Left cardiac atrium (tissue), 4 donors: ENCODE measurements around the gene PITPNM2. TPM values are rescaled to one million over a fixed set of nuclear protein-coding genes. Genes with fewer than 3 reads are reported as not detected.

Experiments
- ATAC-seq, 2 donors: fragments of 200-7000 bp; cut with Tn5 transposase; one replicate each; pipeline ENCODE4 v1.9.1; 2020; ENCODE audit warnings: mild to moderate bottlenecking in 2 of 2, moderate library complexity in 2 of 2
- DNase-seq: peaks from one replicate; pipeline ENCODE4 v3.0.0-alpha.2; 2020
- intact Hi-C, 2 donors: fragments of 100-400 bp; cut with DNase I; formaldehyde crosslinking; loops; one replicate each; pipeline versions ENCODE4 v1.14.1 to v1.15.1; 2022 to 2023
- total RNA-seq, 2 donors: library from RNA; stranded (reverse); fragmentation: NEBNext Ultra II Directional; extraction: Animal tissue kit (Norgen Biotek cat#: 25700); gene quantifications; one replicate each; pipeline ENCODE4 v1.2.1, GENCODE V29; 2021
- donor health status: DM: no; HTN: yes; CAD: no.
- donor health status: DM: no; HTN: yes; CAD: no; lungs with severe emphysema.
- donor health status: DM: yes; HTN: yes; CAD: no.
- donor health status: Dilated cardiomyopathy.

Gene PITPNM2
- total RNA-seq, 2 donors from 2014 or later = 13.1 to 22.2 TPM

- DNase-seq (peak; percentile 44), ATAC-seq (peak; percentile 62 to 74)
- intact Hi-C loops = loop anchor here in 1 of 2 donors (5.0 kb wide), 1 partner anchor 34 kb away; no protein-coding TSS in a partner anchor
Observed at GRCh38 chr12:123131291-123131832, 19.5 kb downstream of the PITPNM2 start.

GRCh38 chr12:123129621-123130020 is 21.3 kb downstream of the PITPNM2 start:
- intact Hi-C loops = loop anchor here in 1 of 2 donors (5.0 kb wide), 1 partner anchor 32 kb away; no protein-coding TSS in a partner anchor
- no peak for DNase-seq
- no peak for ATAC-seq

DNA sequence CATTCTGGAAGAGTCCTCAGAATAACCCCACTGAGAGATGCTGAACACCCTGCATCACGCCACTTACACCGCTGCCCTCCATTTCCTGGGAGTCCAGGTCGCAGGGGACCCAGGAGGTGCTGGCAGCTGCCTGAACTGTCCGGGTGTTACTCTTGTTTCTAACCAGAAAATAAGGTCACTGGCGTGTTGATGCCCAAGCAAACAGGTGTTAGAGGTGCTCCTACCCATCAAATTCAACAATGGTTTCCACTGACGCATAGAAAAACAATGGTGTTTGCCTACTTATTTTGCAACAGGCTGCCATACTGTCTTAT is 23.8 kb downstream of the PITPNM2 start:
- no peak for DNase-seq
- ATAC-seq = no peak
- intact Hi-C loops = no loop called here

- peak; percentile 82 to 98 for ATAC-seq
- DNase-seq = peak; percentile 71
- intact Hi-C loops = no loop called here
Observed at GRCh38 chr12:123126294-123127181, 24.4 kb downstream of the PITPNM2 start.

GRCh38 chr12:123122626-123123025 is 28.3 kb downstream of the PITPNM2 start:
- no peak for DNase-seq
- intact Hi-C loops = no loop called here
- no peak for ATAC-seq

DNA sequence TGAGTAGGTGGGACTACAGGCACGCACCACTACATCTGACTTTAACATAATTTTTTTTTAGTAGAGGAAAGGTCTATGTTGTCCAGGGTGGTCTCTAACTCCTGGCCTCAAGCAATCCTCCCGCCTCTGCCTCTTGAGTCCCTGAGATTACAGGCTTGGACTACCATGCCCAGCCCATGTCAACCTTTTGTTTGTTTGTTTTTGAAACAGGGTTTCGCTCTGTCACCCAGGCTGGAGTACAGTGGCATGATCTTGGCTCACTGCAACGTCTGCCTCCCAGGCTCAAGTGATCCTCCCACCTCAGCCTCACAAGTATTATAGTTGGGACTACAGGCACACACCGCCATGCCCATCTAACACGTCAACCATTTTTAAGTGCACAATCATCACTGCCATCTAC is 29.2 kb downstream of the PITPNM2 start:
- DNase-seq (no peak), ATAC-seq (no peak)
- intact Hi-C loops = no loop called here

DNA sequence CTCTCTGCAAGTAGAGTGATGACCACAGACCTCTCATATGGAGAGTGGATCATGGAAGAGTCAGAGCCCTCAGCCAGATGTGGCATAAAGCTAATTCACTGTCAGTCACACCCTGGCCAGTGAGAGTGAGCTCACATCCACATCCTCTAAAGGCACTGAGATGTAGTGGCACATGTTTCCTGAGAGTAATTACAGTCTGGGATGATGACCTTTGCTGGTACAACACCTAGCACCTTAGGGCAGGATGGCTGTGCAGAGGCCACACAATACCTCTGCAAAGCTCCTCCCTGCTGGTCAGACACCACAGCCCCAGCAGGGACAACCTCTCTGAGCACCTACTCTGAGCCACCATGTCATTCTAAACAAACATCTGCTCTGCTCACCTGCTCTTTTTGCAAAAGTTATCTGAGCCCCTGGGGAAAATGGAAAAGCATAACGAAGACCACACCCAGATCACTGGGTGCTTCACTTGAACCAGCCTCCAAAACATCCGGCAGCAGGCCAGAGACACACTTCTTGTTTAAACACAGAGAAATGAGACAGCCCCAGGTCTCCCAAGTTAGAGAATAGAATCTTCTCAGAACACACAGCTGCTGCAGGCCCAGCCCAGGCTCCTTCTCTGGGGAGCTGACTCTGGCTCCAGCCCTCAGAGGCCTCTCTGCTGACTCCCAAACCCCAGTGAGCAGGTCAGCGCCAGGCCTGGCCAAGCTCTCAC is 30.3 kb downstream of the PITPNM2 start:
- intact Hi-C loops = no loop called here

DNA sequence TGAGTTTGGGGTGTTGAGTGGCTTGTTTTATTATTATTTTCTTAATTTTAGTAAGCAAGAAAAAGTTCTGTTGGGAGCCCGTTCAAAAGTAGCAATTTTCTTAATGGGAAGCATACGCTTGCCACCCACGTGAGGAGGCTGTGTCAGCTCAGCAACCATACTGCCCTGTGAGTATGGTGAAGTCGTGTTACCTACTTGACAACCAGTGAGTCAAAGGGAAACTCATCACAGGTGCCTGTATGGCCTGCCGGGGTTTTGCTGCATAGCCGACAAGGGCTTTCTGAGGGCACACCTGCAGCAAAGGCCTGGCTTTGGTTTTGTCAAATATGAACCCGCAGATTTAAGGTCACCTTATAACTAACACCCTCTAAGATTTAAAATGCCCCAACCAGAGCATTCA is 31.1 kb downstream of the PITPNM2 start:
- no peak for ATAC-seq
- intact Hi-C loops = no loop called here
- no peak for DNase-seq

More for the DNA sequence above, 30.3 kb downstream of the PITPNM2 start:
- DNase-seq = no peak
- ATAC-seq = peak in 1 of 2 donors; percentile 32

- intact Hi-C loops = no loop called here
- ATAC-seq (no peak), DNase-seq (no peak)
Observed at GRCh38 chr12:123118497-123118896, 32.4 kb downstream of the PITPNM2 start.

DNA sequence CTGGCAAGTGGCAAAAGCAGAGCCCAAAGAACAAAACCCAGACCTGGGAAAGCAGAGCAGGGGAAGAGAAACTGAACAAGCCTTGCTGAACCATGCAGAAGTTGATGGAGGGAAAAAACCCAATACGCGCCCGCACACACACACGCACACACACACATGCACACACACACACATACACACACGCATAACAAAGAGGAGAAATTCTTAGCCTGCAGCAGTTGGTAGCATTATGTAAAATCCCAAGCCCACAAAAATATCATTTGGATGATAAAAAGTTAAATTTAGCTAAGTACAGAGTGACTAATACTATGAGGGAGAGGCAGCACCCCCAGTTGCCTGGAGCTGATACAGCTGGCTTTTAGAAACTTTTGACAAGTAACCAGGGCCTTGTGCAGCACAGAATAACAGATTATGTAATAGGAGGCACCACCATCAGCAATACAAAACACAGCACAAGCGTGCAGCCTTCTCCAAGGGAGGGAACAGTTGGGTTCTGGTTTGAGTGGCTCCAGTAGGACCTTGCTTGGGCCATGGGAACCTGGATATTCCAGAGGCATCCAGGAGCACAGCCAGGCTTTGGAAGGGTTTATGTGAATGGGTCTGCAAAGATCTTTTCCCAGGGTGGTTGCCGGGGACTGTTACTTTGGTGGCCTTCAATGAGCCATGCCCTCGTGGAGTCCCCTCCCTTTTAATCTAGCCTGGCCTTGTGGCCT is 35.3 kb downstream of the PITPNM2 start:
- DNase-seq (peak; percentile 66), ATAC-seq (peak; percentile 93 to 94)
- intact Hi-C loops = loop anchor here in 1 of 2 donors (2.0 kb wide), 1 partner anchor 25 kb away; no protein-coding TSS in a partner anchor

- intact Hi-C loops = loop anchor here in 1 of 2 donors (2.0 kb wide), 1 partner anchor 26 kb away; no protein-coding TSS in a partner anchor
- DNase-seq = no peak
- no peak for ATAC-seq
Observed at GRCh38 chr12:123114304-123115083, 36.4 kb downstream of the PITPNM2 start.

DNA sequence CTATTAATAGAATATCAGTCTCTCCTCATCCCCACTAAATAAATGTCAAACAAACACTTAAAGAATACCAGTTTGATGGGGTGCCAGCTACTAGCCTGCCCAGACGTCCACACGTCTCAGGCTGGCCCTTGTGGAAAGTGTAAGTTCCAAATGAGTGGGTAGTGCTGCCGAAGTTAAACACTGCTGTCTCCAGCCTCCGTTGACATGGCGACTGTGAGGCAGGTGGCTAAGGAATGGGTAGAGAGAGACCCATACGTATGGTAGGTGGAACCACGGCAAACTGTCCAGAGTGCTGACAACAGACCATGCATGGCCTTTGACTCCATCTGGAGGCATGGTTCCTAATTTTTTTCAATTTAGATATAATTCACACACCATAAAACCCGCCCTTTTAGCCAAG is 37.9 kb downstream of the PITPNM2 start:
- ATAC-seq = no peak
- no peak for DNase-seq
- intact Hi-C loops = no loop called here

- ATAC-seq (peak; percentile 2 to 16), DNase-seq (no peak)
- intact Hi-C loops = no loop called here
Observed at GRCh38 chr12:123111498-123112165, 39.3 kb downstream of the PITPNM2 start.

- ATAC-seq (no peak), DNase-seq (no peak)
- intact Hi-C loops = no loop called here
Observed at GRCh38 chr12:123109319-123109772, 41.5 kb downstream of the PITPNM2 start.

- ATAC-seq (no peak), DNase-seq (no peak)
- intact Hi-C loops = no loop called here
Observed at GRCh38 chr12:123108682-123109066, 42.2 kb downstream of the PITPNM2 start.

- intact Hi-C loops = no loop called here
- no peak for DNase-seq
- peak in 1 of 2 donors; percentile 28 for ATAC-seq
Observed at GRCh38 chr12:123107926-123108681, 42.8 kb downstream of the PITPNM2 start.

DNA sequence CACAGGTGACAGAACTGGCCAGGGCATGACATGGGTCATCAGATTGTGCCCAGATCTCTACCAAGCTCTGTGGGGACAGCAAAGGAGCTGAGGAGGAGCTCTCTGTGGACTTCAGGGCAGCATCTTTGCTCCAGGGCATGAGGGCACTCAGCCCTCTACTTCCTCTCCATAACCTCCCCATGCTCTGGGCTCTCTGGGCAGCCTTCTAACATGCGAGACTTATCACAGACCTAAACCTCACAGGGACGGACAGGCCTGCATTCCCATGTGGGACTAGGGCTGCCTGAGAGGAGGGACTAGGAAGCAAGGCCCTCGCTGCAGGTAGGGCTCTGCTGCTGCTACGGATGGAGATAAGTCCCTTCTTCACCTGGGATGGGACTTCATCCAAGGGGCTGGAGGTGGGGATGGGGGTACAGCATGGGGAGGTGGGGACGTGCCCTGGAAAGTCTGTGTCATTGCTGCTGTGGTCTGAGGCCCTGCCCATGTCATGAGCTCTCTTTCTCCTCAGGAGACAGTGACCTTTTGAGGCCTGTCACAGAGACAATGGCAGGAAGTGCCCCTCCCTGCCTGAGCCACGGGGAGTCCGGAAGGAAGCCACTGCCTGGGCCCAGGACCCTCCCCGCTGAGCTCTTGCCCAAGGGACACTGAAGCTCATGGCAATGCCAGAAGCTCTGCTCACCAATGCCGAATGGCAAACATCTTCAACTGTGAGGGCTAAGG is 44.1 kb downstream of the PITPNM2 start:
- intact Hi-C loops = no loop called here
- ATAC-seq (peak; percentile 25 to 67), DNase-seq (peak; percentile 68)
